CD8-positive, alpha-beta memory T cell (primary cell): ENCODE measurements around the gene GRK1. TPM values are rescaled to one million over a fixed set of nuclear protein-coding genes. Genes with fewer than 3 reads are reported as not detected.

Experiments used
- CTCF ChIA-PET: fragments of 350-600 bp; sonication (Branson Sonifier 250); formaldehyde crosslinking; loops from one replicate; lab custom pipeline; 2021; ENCODE audit warnings: antibody characterized with exemption; lab: Charles Lee
- POLR2A ChIA-PET: fragments of 350-600 bp; sonication (Branson Sonifier 250); formaldehyde crosslinking; loops from one replicate; lab custom pipeline; 2021; ENCODE audit warnings: antibody characterized with exemption; lab: Charles Lee
- DNase-seq, 5 donors: peaks; one replicate each; pipeline versions ENCODE4 v3.0.0 to v3.0.0-alpha.2; 2020 to 2022; ENCODE audit warnings: mixed read lengths in 1 of 5
- H3K27ac ChIP-seq: one replicate; pipeline ENCODE4 v1.7.0; 2013; ENCODE audit warnings: low read depth, mild to moderate bottlenecking, low read length, moderate library complexity
- H3K27me3 ChIP-seq: 2 replicates; pipeline ENCODE4 v1.7.0; 2013; ENCODE audit warnings: low read length, mild to moderate bottlenecking; ENCODE audit not compliant: insufficient read depth, poor library complexity, severe bottlenecking
- H3K36me3 ChIP-seq: 2 replicates; pipeline ENCODE4 v1.7.0; 2013; ENCODE audit warnings: mild to moderate bottlenecking, low read length, moderate library complexity; ENCODE audit not compliant: insufficient read depth
- H3K4me1 ChIP-seq: 2 replicates; pipeline ENCODE4 v1.7.0; 2013; ENCODE audit warnings: mild to moderate bottlenecking, low read length, moderate library complexity; ENCODE audit not compliant: insufficient read depth
- H3K4me3 ChIP-seq: 2 replicates; pipeline ENCODE4 v1.7.0; 2013; ENCODE audit warnings: mild to moderate bottlenecking, low read length
- H3K9me3 ChIP-seq: 2 replicates; pipeline ENCODE4 v1.7.0; 2013; ENCODE audit warnings: mild to moderate bottlenecking, low read length
- H3K27ac Mint-ChIP-seq, 8 donors: one replicate each; pipeline ENCODE4 v1.8.0; 2020 to 2021; ENCODE audit warnings: mixed read lengths in 8 of 8, mild to moderate bottlenecking in 6 of 8, inconsistent platforms in 3 of 8, moderate library complexity in 3 of 8
- H3K27me3 Mint-ChIP-seq, 2 donors: one replicate each; pipeline ENCODE4 v1.8.0; 2020 to 2021; ENCODE audit warnings: mixed read lengths in 2 of 2, mild to moderate bottlenecking in 1 of 2, moderate library complexity in 1 of 2
- H3K36me3 Mint-ChIP-seq, 3 donors: one replicate each; pipeline ENCODE4 v1.8.0; 2020 to 2021; ENCODE audit warnings: mixed read lengths in 3 of 3, inconsistent platforms in 1 of 3, mild to moderate bottlenecking in 1 of 3
- H3K4me1 Mint-ChIP-seq, 3 donors: one replicate each; pipeline ENCODE4 v1.8.0; 2020 to 2021; ENCODE audit warnings: mixed read lengths in 3 of 3, inconsistent platforms in 1 of 3, mild to moderate bottlenecking in 1 of 3
- H3K4me3 Mint-ChIP-seq, 7 donors: one replicate each; pipeline ENCODE4 v1.8.0; 2020 to 2021; ENCODE audit warnings: mixed read lengths in 7 of 7, mild to moderate bottlenecking in 6 of 7, moderate library complexity in 4 of 7, inconsistent platforms in 2 of 7
- H3K9me3 Mint-ChIP-seq, 5 donors: one replicate each; pipeline ENCODE4 v1.8.0; 2020 to 2022; ENCODE audit warnings: mixed read lengths in 5 of 5, mild to moderate bottlenecking in 3 of 5, moderate library complexity in 2 of 5, inconsistent platforms in 1 of 5
- polyA plus RNA-seq: library from polyadenylated mRNA; unstranded; fragments of 300-500 nt; fragmentation: Illumina TruSeq; gene quantifications from one replicate; pipeline ENCODE4 v1.2.3, GENCODE V29; 2021
- total RNA-seq, 2 experiments: library from RNA; stranded (reverse); gene quantifications; one replicate each; pipeline ENCODE4 v1.2.3, GENCODE V29; 2021

Gene GRK1
- total and polyA plus RNA-seq, 3 experiments from 2014 or later = not detected

GRCh38 chr13:113659337-113659736 is 7.7 kb upstream of the GRK1 start:
- Histone ChIP-seq H3K4me1 (no peaks in the 10 kb centered on the region), H3K9me3 (no peaks in the 10 kb centered on the region), H3K4me3 (no peak overlapping the region), H3K36me3 (no peaks in the 10 kb centered on the region), H3K27ac (no peak overlapping the region), H3K27me3 (no peaks in the 10 kb centered on the region)
- CTCF ChIA-PET = no interaction called here
- no peak for DNase-seq
- peaks cover 0 to 5% of the 10 kb centered on the region in 2 donors for H3K27me3 Mint-ChIP-seq
- H3K27ac Mint-ChIP-seq = no peak overlapping the region
- peaks cover 11 to 19% (median 15%) of the 10 kb centered on the region in 5 donors for H3K9me3 Mint-ChIP-seq
- POLR2A ChIA-PET = no interaction called here
- H3K4me3 Mint-ChIP-seq = no peak overlapping the region
- H3K36me3 Mint-ChIP-seq = peaks cover 0 to 16% (median 0%) of the 10 kb centered on the region in 3 donors
- peaks cover 0 to under 1% (median 0%) of the 10 kb centered on the region in 3 donors for H3K4me1 Mint-ChIP-seq

DNA sequence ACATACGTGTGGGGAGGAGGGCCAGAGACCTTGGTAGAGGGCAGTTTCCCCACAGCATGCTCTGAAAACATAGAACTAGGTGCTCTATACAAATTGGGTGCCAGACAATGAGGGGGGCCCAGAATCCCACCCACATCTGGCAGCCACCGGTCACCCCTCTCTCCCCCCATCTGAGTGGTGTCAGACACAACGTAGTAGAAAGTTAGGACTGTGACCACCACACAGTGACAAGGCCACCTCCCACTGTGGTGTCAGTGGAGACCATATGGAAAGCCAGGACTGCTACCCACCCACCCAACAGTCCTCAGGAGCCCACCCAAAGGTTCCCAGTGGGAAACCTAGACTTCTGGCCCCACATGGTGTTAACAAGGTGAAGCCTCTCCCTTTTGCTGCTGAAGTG is 7.0 kb upstream of the GRK1 start:
- H3K4me3 ChIP-seq = no peak overlapping the region
- no peaks in the 10 kb centered on the region for H3K9me3 ChIP-seq
- H3K27me3 ChIP-seq = no peaks in the 10 kb centered on the region
- H3K9me3 Mint-ChIP-seq = peaks cover 11 to 19% (median 15%) of the 10 kb centered on the region in 5 donors
- no peaks in the 10 kb centered on the region for H3K36me3 ChIP-seq
- peaks cover 0 to 7% of the 10 kb centered on the region in 2 donors for H3K27me3 Mint-ChIP-seq
- H3K4me3 Mint-ChIP-seq = no peak overlapping the region
- no peaks in the 10 kb centered on the region for H3K4me1 ChIP-seq
- peak in 1 of 5 donors; percentile 15 for DNase-seq
- POLR2A ChIA-PET = no interaction called here
- peaks cover 0 to 16% (median 0%) of the 10 kb centered on the region in 3 donors for H3K36me3 Mint-ChIP-seq
- no peak overlapping the region for H3K27ac Mint-ChIP-seq
- H3K27ac ChIP-seq = no peak overlapping the region
- CTCF ChIA-PET = interaction anchor here (1.1 kb wide), 1 partner anchor 8 kb away, joined by 4 read pairs; no protein-coding TSS in a partner anchor
- H3K4me1 Mint-ChIP-seq = no peaks in the 10 kb centered on the region

GRCh38 chr13:113661509-113661908 is 5.5 kb upstream of the GRK1 start:
- CTCF ChIA-PET = no interaction called here
- no peaks in the 10 kb centered on the region for H3K4me1 Mint-ChIP-seq
- no peaks in the 10 kb centered on the region for H3K36me3 ChIP-seq
- H3K4me3 Mint-ChIP-seq = no peak overlapping the region
- no peak overlapping the region for H3K27ac ChIP-seq
- no peak overlapping the region for H3K4me3 ChIP-seq
- peaks cover 0 to 16% (median 0%) of the 10 kb centered on the region in 3 donors for H3K36me3 Mint-ChIP-seq
- H3K27me3 ChIP-seq = no peaks in the 10 kb centered on the region
- peaks cover 0 to 8% of the 10 kb centered on the region in 2 donors for H3K27me3 Mint-ChIP-seq
- H3K27ac Mint-ChIP-seq = no peak overlapping the region
- H3K9me3 ChIP-seq = no peaks in the 10 kb centered on the region
- peaks cover 11 to 19% (median 15%) of the 10 kb centered on the region in 5 donors for H3K9me3 Mint-ChIP-seq
- no peak for DNase-seq
- POLR2A ChIA-PET = no interaction called here
- H3K4me1 ChIP-seq = no peaks in the 10 kb centered on the region

DNA sequence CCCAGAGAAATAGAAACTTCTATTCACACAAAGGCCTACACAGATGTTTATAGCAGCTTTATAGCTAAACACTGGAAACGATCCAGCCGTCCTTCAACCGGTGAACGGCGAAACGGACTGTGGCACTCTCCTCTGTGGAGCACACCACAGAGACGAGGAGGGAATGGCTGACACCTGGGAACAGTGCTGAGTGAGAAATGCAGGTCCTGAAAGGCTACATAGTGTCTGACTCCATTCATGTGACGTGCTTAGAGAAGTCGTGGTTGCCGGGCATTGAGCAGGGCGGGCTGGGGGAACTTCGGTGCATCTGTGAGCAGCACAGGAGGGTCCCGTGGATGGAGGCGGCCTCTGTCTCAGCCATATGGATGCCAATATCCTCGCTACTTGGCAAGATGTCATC is 3.1 kb upstream of the GRK1 start:
- no peak overlapping the region for H3K27ac ChIP-seq
- H3K4me1 Mint-ChIP-seq = no peaks in the 10 kb centered on the region
- H3K27me3 Mint-ChIP-seq = peaks cover under 1 to 12% of the 10 kb centered on the region in 2 donors
- H3K4me3 Mint-ChIP-seq = no peak overlapping the region
- ChIA-PET CTCF (no interaction called here), POLR2A (no interaction called here)
- no peaks in the 10 kb centered on the region for H3K36me3 ChIP-seq
- no peaks in the 10 kb centered on the region for H3K4me1 ChIP-seq
- peaks cover 11 to 19% (median 15%) of the 10 kb centered on the region in 5 donors for H3K9me3 Mint-ChIP-seq
- no peaks in the 10 kb centered on the region for H3K27me3 ChIP-seq
- no peak overlapping the region for H3K27ac Mint-ChIP-seq
- H3K36me3 Mint-ChIP-seq = peaks cover 0 to 16% (median 0%) of the 10 kb centered on the region in 3 donors
- no peak overlapping the region for H3K4me3 ChIP-seq
- no peaks in the 10 kb centered on the region for H3K9me3 ChIP-seq
- DNase-seq = peak in 1 of 5 donors; percentile 13

GRCh38 chr13:113664751-113665596 is 2.0 kb upstream of the GRK1 start:
- peaks cover 11 to 19% (median 15%) of the 10 kb centered on the region in 5 donors for H3K9me3 Mint-ChIP-seq
- peak in 1 of 5 donors; percentile 24 for DNase-seq
- ChIA-PET POLR2A (no interaction called here), CTCF (interaction anchor here (1.0 kb wide), 1 partner anchor 59 kb away, joined by 3 read pairs; no protein-coding TSS in a partner anchor)
- Histone ChIP-seq H3K9me3 (no peaks in the 10 kb centered on the region), H3K4me1 (no peaks in the 10 kb centered on the region), H3K4me3 (no peak overlapping the region), H3K27ac (no peak overlapping the region), H3K27me3 (no peaks in the 10 kb centered on the region), H3K36me3 (no peaks in the 10 kb centered on the region)
- H3K4me3 Mint-ChIP-seq = no peak overlapping the region
- H3K36me3 Mint-ChIP-seq = peaks cover 0 to 16% (median 0%) of the 10 kb centered on the region in 3 donors
- H3K4me1 Mint-ChIP-seq = no peaks in the 10 kb centered on the region
- H3K27ac Mint-ChIP-seq = peak overlapping the region in 1 of 8 donors; percentile 54
- peaks cover 4 to 14% of the 10 kb centered on the region in 2 donors for H3K27me3 Mint-ChIP-seq

DNA sequence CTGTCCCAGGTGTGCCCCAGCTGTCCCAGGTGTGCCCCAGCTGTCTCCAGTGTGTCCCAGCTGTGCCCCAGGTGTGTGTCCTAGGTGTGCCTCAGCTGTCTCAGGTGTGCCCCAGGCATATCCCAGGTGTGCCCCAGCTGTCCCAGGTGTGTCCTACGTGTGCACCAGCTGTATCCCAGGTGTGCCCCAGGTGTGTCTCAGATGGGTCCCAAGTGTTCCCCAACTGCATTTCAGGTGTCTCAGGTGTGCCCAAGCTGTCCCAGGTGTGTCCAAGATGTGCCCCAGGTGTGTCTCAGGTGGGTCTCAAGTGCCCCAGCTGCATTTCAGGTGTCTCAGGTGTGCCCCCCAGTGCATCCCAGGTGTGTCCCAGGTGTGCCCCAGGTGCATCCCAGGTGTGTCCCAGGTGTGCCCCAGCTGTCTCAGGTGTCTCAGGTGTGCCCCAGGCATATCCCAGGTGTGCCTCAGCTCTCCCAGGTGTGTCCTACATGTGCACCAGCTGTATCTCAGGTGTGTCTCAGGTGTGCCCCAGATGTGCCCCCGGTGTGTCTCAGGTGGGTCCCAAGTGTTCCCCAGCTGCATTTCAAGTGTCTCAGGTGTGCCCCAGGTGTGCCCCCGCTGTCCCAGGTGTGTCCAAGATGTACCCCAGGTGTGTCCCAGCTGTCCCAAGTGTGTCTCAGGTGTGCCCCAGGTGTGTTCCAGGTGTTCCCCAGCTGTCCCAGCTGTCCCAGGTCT is 1.3 kb upstream of the GRK1 start:
- Mint-ChIP-seq H3K27ac (peak overlapping the region in 1 of 8 donors; percentile 54), H3K27me3 (peaks cover 4 to 15% of the 10 kb centered on the region in 2 donors), H3K4me1 (no peaks in the 10 kb centered on the region), H3K4me3 (no peak overlapping the region), H3K36me3 (peaks cover 0 to 14% (median 0%) of the 10 kb centered on the region in 3 donors), H3K9me3 (peaks cover 11 to 17% (median 13%) of the 10 kb centered on the region in 5 donors)
- ChIA-PET POLR2A (no interaction called here), CTCF (interaction anchor here (1.0 kb wide), 1 partner anchor 59 kb away, joined by 3 read pairs; no protein-coding TSS in a partner anchor)
- Histone ChIP-seq H3K4me1 (no peaks in the 10 kb centered on the region), H3K36me3 (no peaks in the 10 kb centered on the region), H3K4me3 (no peak overlapping the region), H3K9me3 (no peaks in the 10 kb centered on the region), H3K27me3 (no peaks in the 10 kb centered on the region), H3K27ac (no peak overlapping the region)
- DNase-seq = peak in 1 of 5 donors; percentile 27

- peaks cover 4 to 12% of the 10 kb centered on the region in 2 donors for H3K27me3 Mint-ChIP-seq
- DNase-seq = no peak
- CTCF ChIA-PET = no interaction called here
- Histone ChIP-seq H3K27me3 (no peaks in the 10 kb centered on the region), H3K9me3 (no peaks in the 10 kb centered on the region), H3K4me1 (no peaks in the 10 kb centered on the region), H3K4me3 (no peak overlapping the region), H3K36me3 (no peaks in the 10 kb centered on the region), H3K27ac (no peak overlapping the region)
- peaks cover 5 to 12% (median 8%) of the 10 kb centered on the region in 5 donors for H3K9me3 Mint-ChIP-seq
- no peaks in the 10 kb centered on the region for H3K4me1 Mint-ChIP-seq
- POLR2A ChIA-PET = no interaction called here
- H3K27ac Mint-ChIP-seq = no peak overlapping the region
- peaks cover 0 to 9% (median 0%) of the 10 kb centered on the region in 3 donors for H3K36me3 Mint-ChIP-seq
- H3K4me3 Mint-ChIP-seq = no peak overlapping the region
Measured at GRCh38 chr13:113666329-113666670, 719 bp upstream of the GRK1 start.
